Measurements from ENCODE around the gene GGACT.

The GGACT gene

DNA sequence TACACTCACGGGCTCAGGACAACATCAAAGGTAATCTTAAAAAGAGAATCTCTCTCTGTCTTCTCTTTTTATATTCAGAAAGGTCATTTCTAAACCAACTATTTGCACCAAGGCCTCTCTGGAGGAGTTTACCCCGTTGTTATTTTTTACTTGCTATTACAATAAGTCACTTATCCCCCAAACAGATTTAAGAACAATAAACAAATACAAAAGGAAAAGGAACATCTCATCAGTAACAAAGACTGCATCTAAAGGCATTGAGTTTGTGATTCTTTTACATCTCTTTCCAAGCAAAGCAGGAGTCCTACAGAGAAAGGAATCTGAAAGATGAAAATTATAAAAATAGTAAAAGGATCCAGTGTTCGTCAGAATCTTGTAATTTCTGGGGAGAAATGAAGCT is 75.4 kb downstream of the GGACT start:
- DNase-seq (ENCODE audit: low read depth in 2 of 2), result no peak

GRCh38 chr13:100512422-100512821 is 76.2 kb downstream of the GGACT start:
- DNase-seq (ENCODE audit: low read depth in 2 of 2), result no peak

DNA sequence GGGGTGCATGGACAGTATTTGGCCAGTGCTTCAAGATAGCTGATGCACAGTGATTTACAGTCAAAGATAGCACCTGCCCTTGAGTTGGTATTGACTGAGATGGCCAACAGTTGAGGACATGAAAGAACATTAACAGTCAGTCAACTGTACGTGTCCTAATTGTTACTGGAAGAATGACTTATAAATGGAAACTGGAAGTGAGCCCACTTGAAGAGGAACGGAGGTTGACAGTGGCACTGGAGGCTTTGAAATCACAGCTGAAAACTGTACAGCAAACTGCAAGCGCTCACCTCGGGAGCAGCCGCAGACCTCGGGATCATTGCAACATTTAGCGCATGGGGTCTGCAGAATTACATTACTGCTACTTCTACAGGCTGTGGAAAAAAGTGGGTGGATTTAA is 77.1 kb downstream of the GGACT start:
- DNase-seq (ENCODE audit: low read depth in 2 of 2), result no peak

GRCh38 chr13:100510208-100510957 is 78.2 kb downstream of the GGACT start:
- no peak for DNase-seq (ENCODE audit: low read depth in 2 of 2)

DNA sequence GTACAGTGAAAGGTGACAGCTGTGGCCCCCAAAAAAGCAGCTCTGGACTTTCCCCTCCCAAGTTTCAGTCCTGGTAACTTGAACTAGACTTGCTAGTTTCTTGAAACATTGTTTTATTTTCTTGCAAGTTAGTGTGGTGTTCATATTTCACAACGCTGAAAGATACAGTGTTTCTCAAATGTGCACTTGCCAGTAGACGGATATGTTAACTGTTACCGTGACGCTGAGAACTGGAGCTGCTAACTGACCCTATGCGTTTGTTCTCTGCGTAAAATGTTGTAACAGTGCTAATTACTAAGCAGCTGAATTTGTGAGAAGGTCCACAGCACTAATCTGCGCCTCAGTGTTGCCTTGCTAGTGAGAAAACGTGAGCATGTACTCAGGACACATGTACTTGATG is 79.6 kb downstream of the GGACT start:
- DNase-seq (ENCODE audit: low read depth in 2 of 2), result no peak

- DNase-seq (ENCODE audit: low read depth in 2 of 2), result no peak
Observed at GRCh38 chr13:100508455-100508854, 80.1 kb downstream of the GGACT start.

DNA sequence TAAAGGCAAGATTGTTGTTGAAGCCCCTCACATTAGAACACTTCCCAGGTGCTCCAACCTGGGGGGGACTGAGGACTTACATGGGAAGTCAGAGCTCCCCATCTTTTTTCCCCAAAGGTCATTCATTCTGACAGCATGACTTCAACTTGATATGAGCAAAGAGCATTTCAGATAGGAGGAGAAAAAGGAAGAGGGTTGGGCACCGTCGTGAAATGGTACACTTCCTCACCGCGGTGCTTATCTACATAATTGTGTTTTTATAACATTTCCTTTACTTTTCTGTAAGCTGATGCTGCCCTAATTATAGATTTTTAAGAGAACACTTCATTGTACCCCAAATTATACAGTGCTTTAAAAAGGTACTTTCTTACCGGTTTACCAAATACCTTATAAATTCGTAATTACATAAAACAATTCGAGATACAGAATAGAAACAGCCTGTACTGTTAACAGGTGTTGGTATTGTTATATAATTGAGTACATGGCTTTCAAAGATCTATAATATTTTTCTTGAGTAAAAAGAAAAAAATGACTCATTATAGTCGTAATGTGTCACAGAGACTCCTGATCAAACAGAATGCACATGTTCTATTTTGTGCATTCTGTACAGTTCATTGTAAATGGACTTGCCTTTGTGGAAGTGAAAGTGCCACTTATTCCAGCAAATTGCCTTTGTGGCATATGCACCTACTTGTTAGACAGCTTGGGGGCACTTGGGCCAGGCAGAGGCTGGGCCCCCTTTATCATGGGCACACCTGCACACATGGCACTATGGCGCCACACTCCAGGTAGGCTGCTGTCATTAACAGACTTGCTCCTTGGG is 81.8 kb downstream of the GGACT start:
- no peak for DNase-seq (ENCODE audit: low read depth in 2 of 2)

- no peak for DNase-seq (ENCODE audit: low read depth in 2 of 2)
Observed at GRCh38 chr13:100506154-100506553, 82.4 kb downstream of the GGACT start.

- DNase-seq (ENCODE audit: low read depth in 2 of 2), result no peak
Observed at GRCh38 chr13:100503622-100504021, 85.0 kb downstream of the GGACT start.

GRCh38 chr13:100502446-100502845 is 86.1 kb downstream of the GGACT start:
- DNase-seq (ENCODE audit: low read depth in 2 of 2), result no peak

DNA sequence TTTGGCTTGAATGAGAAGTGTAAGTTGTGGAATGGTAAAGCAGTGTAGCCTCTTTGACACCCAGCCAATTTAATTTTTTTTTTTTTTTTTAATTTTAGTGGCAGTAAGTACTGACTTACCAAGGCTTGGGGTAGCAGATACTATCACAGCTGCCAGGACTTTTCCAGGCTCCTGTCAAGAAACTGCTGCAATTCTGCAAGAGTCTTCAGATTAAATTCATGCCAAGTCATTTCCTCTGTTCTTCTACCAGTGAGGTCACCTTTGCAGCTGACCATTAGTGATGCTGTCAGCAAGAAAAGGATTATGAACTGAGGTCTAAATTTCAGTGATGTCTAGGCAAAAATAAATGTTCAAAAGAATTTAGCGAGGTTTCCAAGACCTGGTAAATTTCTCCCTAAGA is 91.2 kb downstream of the GGACT start:
- DNase-seq (ENCODE audit: low read depth in 2 of 2), result no peak

DNA sequence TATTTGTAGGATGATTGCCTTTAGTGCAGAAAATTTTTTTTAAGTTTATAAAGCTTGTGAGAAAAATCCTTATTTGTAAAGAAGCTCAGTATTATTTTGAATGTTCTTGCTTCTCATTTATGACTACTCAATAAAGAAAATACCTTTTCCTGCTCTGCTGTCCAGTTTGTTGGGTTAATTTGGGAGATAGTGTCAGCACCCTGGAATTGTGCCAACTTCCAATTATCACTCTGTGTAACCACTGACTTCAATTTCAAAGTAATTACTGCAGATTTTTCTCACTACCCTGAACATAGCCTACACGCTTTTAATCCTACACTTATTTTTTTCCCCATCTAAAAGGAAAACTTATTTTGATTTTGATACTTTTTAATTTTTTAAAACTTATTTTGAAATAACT is 93.1 kb downstream of the GGACT start:
- no peak for DNase-seq (ENCODE audit: low read depth in 2 of 2)

GRCh38 chr13:100493418-100493817 is 95.2 kb downstream of the GGACT start:
- DNase-seq (ENCODE audit: low read depth in 2 of 2), result no peak

DNA sequence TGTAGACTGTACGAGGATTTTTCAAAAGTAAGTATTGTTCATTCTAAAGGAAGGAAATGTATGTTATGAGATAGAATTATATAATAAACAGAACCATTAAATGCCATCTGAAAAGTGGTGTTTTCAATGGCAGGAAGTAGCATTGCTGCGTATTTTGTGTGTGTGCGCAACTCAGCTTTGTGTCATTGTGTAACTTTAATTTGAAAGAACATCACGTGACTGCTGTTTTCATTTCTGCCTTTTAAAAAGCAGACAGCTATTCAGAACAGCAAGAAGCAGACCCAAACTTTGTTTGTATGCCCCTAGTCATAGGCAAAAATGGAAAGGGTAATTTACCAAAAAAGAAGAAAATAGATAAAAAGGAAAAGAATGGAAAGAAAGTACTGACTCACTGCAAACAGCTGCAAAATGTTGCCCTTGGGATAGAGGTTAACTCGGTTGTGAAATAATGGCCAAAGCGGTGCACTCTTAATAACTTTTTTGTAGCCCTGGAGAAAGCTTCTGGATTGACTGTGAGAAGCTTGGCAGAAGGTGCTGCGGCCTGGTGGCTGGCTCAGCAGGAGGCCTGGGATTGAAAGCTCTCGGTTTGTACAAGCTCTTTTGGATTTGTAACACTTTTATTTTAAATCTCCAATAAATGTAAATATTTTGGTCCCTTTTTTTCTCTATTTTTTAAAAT is 97.3 kb downstream of the GGACT start:
- no peak for DNase-seq (ENCODE audit: low read depth in 2 of 2)

- no peak for DNase-seq (ENCODE audit: low read depth in 2 of 2)
Observed at GRCh38 chr13:100490692-100491091, 97.9 kb downstream of the GGACT start.

DNA sequence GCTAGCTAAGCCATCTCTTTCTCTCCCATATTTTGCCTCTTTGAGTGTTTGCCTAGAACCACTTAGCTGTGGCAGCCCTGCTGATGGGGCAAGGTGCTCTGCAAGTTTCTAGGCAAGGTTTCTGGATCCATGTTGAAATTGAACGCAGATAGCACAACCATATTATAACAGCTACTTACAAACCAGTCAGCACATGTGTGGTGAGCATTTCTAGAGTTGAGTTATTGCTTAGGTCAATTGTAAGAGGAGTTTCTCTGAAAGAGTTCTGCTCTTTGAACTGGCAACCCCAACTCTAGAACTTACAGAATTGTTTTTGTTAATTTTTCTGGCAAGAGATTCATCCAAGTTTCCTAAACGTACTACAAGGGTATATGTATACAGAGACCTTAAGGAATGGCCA is 103.3 kb downstream of the GGACT start:
- no peak for DNase-seq (ENCODE audit: low read depth in 2 of 2)

- no peak for DNase-seq (ENCODE audit: low read depth in 2 of 2)
Observed at GRCh38 chr13:100484702-100485101, 103.9 kb downstream of the GGACT start.

- no peak for DNase-seq (ENCODE audit: low read depth in 2 of 2)
Observed at GRCh38 chr13:100483841-100484381, 104.7 kb downstream of the GGACT start.

DNA sequence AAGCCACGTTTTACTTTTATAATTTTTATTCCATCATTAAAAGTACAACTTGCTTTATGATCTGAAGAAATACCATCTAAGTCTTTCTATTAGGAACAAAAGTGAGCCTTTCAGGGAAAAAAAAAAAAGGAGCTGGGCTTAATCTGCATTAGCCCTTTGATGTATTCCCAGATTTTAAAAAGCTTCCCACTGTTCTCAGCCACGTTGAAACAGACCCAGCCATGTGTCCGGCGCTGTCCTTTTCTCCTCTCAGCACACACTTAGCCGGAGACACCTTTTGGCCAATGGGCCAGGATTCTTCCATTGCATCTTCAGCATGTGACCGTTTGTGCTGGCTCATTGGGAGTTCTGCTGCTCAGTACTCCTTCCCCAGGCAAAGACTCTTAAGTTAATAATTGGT is 105.5 kb downstream of the GGACT start:
- no peak for DNase-seq (ENCODE audit: low read depth in 2 of 2)

DNA sequence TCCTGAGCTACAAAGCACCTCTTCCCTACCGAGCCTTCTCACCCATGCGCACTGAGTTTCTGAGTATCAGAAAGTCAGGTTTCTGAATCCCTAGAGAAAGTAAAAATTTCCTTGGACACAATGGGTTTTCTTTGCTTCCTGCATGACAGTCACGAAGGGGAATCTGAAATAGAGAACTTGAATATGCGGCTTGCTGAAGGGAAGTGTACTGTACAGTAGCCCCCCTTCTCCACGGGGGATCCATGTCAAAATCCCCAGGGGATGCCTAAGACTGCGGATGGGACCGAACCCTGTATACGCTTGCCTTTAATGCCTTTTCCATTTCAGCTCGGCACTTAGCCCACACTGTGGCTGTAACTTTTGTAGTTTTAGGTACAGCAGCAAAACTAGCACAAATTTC is 107.9 kb downstream of the GGACT start:
- no peak for DNase-seq (ENCODE audit: low read depth in 2 of 2)
